A549 (cell line): ENCODE data around the gene SORBS1. TPM values are rescaled to one million over a fixed set of nuclear protein-coding genes. Genes with fewer than 3 reads are reported as not detected.
A peak's percentile ranks its signal among the peaks of the same experiment; 100 is the strongest.
"Not testable (repeated sequence)": the region's sequence is repeated elsewhere in the genome, so short reads cannot be mapped to it uniquely, and the experiment has no call there.

Experiments
- ATAC-seq, 2 experiments: fragments of 200-7000 bp in 1 of 2; fragments of >200 bp in 1 of 2; cut with Nextera tagmentation in 1 of 2; cut with Tn5 transposase in 1 of 2; 3 replicates each; pipeline versions ENCODE4 v1.8.0 to v1.9.1; 2018 to 2020; ENCODE audit warnings: mild to moderate bottlenecking in 1 of 2, moderate library complexity in 1 of 2
- CTCF ChIA-PET: fragments of 300-600 bp; sonication (Branson Sonifier 250); formaldehyde crosslinking; extraction: SDS; loops from one replicate; lab custom pipeline; 2021; ENCODE audit warnings: antibody characterized with exemption, inconsistent platforms; lab: Yijun Ruan, JAX
- POLR2A ChIA-PET: fragments of 350-600 bp; formaldehyde crosslinking; extraction: SDS; loops from one replicate; lab custom pipeline; 2021; ENCODE audit warnings: antibody characterized with exemption, inconsistent platforms; lab: Yijun Ruan, JAX
- DNase-seq, 2 experiments: peaks; one replicate each; pipeline versions ENCODE4 v3.0.0 to v3.0.0-alpha.2; 2011 to 2016; ENCODE audit warnings: low read depth in 1 of 2, low spot score in 1 of 2
- FAIRE-seq: peaks from 2 replicates; lab custom pipeline; 2011; peaks lifted over from hg19 to GRCh38; lab: Jason Lieb, UNC
- H3K27ac ChIP-seq, 2 experiments: fragments of >200 bp; sonication (Bioruptor Twin); formaldehyde crosslinking; 3 replicates each; pipeline ENCODE4 v1.5.1; 2016 to 2017
- H3K4me1 ChIP-seq: fragments of >200 bp; sonication (Bioruptor Twin); formaldehyde crosslinking; 3 replicates; pipeline ENCODE4 v1.6.1; 2016
- H3K4me2 ChIP-seq: fragments of >200 bp; sonication (Bioruptor Twin); formaldehyde crosslinking; 3 replicates; pipeline ENCODE4 v1.6.1; 2016
- H3K4me3 ChIP-seq: fragments of >200 bp; sonication (Bioruptor Twin); formaldehyde crosslinking; 3 replicates; pipeline ENCODE4 v1.5.1; 2016
- H3K9me3 ChIP-seq: fragments of >200 bp; sonication (Bioruptor Twin); formaldehyde crosslinking; 3 replicates; pipeline ENCODE4 v1.6.1; 2016
- BCL3 ChIP-seq: fragments of >200 bp; sonication (Bioruptor Twin); formaldehyde crosslinking; IDR thresholded peaks from 3 replicates; pipeline ENCODE4 v1.6.1; 2016
- CBX8 ChIP-seq: fragments of 200-600 bp; sonication (generic); IDR thresholded peaks from 2 replicates; pipeline ENCODE4 v1.6.1; 2016
- CHD2 ChIP-seq: fragments of 150-350 bp; IDR thresholded peaks from 2 replicates; pipeline ENCODE4 v1.6.1; 2014; ENCODE audit warnings: low read length; ENCODE audit not compliant: partially characterized antibody
- EHMT2 ChIP-seq: fragments of 200-600 bp; sonication (generic); IDR thresholded peaks from 2 replicates; pipeline ENCODE4 v1.6.1; 2016; ENCODE audit warnings: antibody characterized with exemption, low read depth, mild to moderate bottlenecking, moderate library complexity
- ELK1 ChIP-seq: fragments of 150-350 bp; IDR thresholded peaks from 2 replicates; pipeline ENCODE4 v1.6.1; 2014; ENCODE audit warnings: low read depth, mild to moderate bottlenecking, low read length
- ESRRA ChIP-seq: fragments of 150-350 bp; IDR thresholded peaks from 2 replicates; pipeline ENCODE4 v1.6.1; 2014; ENCODE audit warnings: mild to moderate bottlenecking, low read length, borderline replicate concordance
- FOSL2 ChIP-seq, 2 experiments: fragments of 450-650 bp in 1 of 2; fragments of >200 bp in 1 of 2; sonication (Bioruptor Twin) in 1 of 2; formaldehyde crosslinking; IDR thresholded peaks; 2 replicates each; pipeline versions ENCODE4 v1.5.0 to v1.6.1; 2016 to 2020; ENCODE audit warnings: mild to moderate bottlenecking in 1 of 2, moderate library complexity in 1 of 2
- GATA3 ChIP-seq: IDR thresholded peaks from 2 replicates; pipeline ENCODE4 v1.6.1; 2012; ENCODE audit warnings: borderline replicate concordance
- HES2 ChIP-seq: fragments of >200 bp; sonication (Bioruptor Twin); formaldehyde crosslinking; IDR thresholded peaks from 2 replicates; pipeline ENCODE4 v1.6.1; 2016
- HMGXB4 ChIP-seq: fragments of 250-450 bp; sonication (Bioruptor Pico); IDR thresholded peaks from 2 replicates; pipeline ENCODE4 v1.5.0; 2021; ENCODE audit warnings: mild to moderate bottlenecking, moderate library complexity, borderline replicate concordance
- HOXB5 ChIP-seq: fragments of 250-450 bp; sonication (Bioruptor Pico); IDR thresholded peaks from 2 replicates; pipeline ENCODE4 v1.5.0; 2020; ENCODE audit warnings: mild to moderate bottlenecking, moderate library complexity
- JUN ChIP-seq, 2 experiments: fragments of >200 bp; sonication (Bioruptor Twin); formaldehyde crosslinking; IDR thresholded peaks; 2 replicates in 1 of 2; 3 replicates in 1 of 2; pipeline ENCODE4 v1.6.1; 2016 to 2017
- KDM1A ChIP-seq: fragments of 200-600 bp; sonication (generic); IDR thresholded peaks from 2 replicates; pipeline ENCODE4 v1.6.1; 2016; ENCODE audit warnings: low read depth, mild to moderate bottlenecking
- MAZ ChIP-seq: fragments of 150-350 bp; IDR thresholded peaks from 2 replicates; pipeline ENCODE4 v1.6.1; 2014; ENCODE audit warnings: antibody characterized with exemption, low read depth, low read length, borderline replicate concordance
- NFE2L2 ChIP-seq: fragments of 150-350 bp; conservative IDR thresholded peaks from 2 replicates; pipeline ENCODE4 v1.6.1; 2014; ENCODE audit warnings: low read length
- NPAS2 ChIP-seq: fragments of 250-450 bp; sonication (Bioruptor Pico); IDR thresholded peaks from 2 replicates; pipeline ENCODE4 v1.8.0; 2022; ENCODE audit warnings: mild to moderate bottlenecking, moderate library complexity, borderline replicate concordance
- NR3C1 ChIP-seq: fragments of >200 bp; sonication (Bioruptor Twin); formaldehyde crosslinking; IDR thresholded peaks from 3 replicates; pipeline ENCODE4 v1.6.1; 2017
- PHF8 ChIP-seq: fragments of 200-600 bp; sonication (generic); IDR thresholded peaks from 2 replicates; pipeline ENCODE4 v1.6.1; 2016; ENCODE audit warnings: low read depth, mild to moderate bottlenecking, antibody characterized with exemption, moderate library complexity, borderline replicate concordance
- POLR2AphosphoS2 ChIP-seq: conservative IDR thresholded peaks from 2 replicates; pipeline ENCODE4 v1.6.1; 2012; ENCODE audit warnings: low read length, improper control_type of control experiment, inconsistent platforms
- RARB ChIP-seq: fragments of 250-450 bp; sonication (Bioruptor Pico); IDR thresholded peaks from 2 replicates; pipeline ENCODE4 v1.8.0; 2021; ENCODE audit warnings: mild to moderate bottlenecking, moderate library complexity
- RFX5 ChIP-seq: fragments of 450-650 bp; IDR thresholded peaks from 2 replicates; pipeline ENCODE4 v1.7.1; 2014; ENCODE audit warnings: antibody characterized with exemption, mild to moderate bottlenecking, moderate library complexity
- SMC3 ChIP-seq: fragments of >200 bp; sonication (Bioruptor Twin); formaldehyde crosslinking; IDR thresholded peaks from 3 replicates; pipeline ENCODE4 v1.6.1; 2018; ENCODE audit warnings: inconsistent platforms
- SREBF2 ChIP-seq: fragments of 450-650 bp; IDR thresholded peaks from 2 replicates; pipeline ENCODE4 v1.6.1; 2014; ENCODE audit warnings: mild to moderate bottlenecking, moderate library complexity
- ZFP36 ChIP-seq: fragments of 450-650 bp; IDR thresholded peaks from 2 replicates; pipeline ENCODE4 v1.6.1; 2014; ENCODE audit warnings: borderline replicate concordance; ENCODE audit not compliant: partially characterized antibody
- WGBS: methylation state at CpG from one replicate; pipeline ENCODE4 v1.1.6; 2017; ENCODE audit errors: missing lambda C conversion rate; 5-methylcytosine and 5-hydroxymethylcytosine counted together
- polyA plus RNA-seq, 4 experiments: library from polyadenylated mRNA; depleted of rRNA in 3 of 4; stranded (reverse); fragments of >200 nt; fragmentation: RNase III in 1 of 4; extraction: RNeasy Plus Mini Kit Qiagen cat#74134 plus additional on column Dnase treatment in 1 of 4; gene quantifications; 2 replicates in 3 of 4; 3 replicates in 1 of 4; pipeline ENCODE4 v1.2.3, GENCODE V29; 2011 to 2017
- TF ChIP-seq, protein P1 (sequence below): IDR thresholded peaks from 2 replicates; pipeline ENCODE4 v1.6.1; 2012; ENCODE audit warnings: low read depth, borderline replicate concordance

SORBS1 gene
- polyA plus RNA-seq, 2 of the 4 experiments (the other 2 are of a cell fraction): 0.39 to 0.80 TPM

GRCh38 chr10:95469676-95470075, 91.5 kb downstream of the SORBS1 start:
- no peak for TF ChIP-seq KDM1A
- TF ChIP-seq, protein P1, sequence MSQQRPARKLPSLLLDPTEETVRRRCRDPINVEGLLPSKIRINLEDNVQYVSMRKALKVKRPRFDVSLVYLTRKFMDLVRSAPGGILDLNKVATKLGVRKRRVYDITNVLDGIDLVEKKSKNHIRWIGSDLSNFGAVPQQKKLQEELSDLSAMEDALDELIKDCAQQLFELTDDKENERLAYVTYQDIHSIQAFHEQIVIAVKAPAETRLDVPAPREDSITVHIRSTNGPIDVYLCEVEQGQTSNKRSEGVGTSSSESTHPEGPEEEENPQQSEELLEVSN: no peak
- no peak for TF ChIP-seq NFE2L2
- no peak for TF ChIP-seq NR3C1
- no peak for TF ChIP-seq RARB (CRISPR knock-in tag)
- TF ChIP-seq POLR2AphosphoS2: no peak
- no peak for TF ChIP-seq MAZ
- no peak for TF ChIP-seq SMC3
- TF ChIP-seq NPAS2 (CRISPR knock-in tag): no peak
- no peak for TF ChIP-seq CBX8
- TF ChIP-seq FOSL2 (IDR thresholded peaks at IDR 0.05): no peak
- TF ChIP-seq FOSL2 (CRISPR knock-in tag; IDR thresholded peaks at IDR 0.05): no peak
- TF ChIP-seq HES2: no peak
- TF ChIP-seq EHMT2: no peak
- H3K4me3 ChIP-seq: no peak overlapping the region
- no peak overlapping the region for H3K4me2 ChIP-seq
- no peak for FAIRE-seq
- H3K4me1 ChIP-seq: no peaks in the 10 kb centered on the region
- ChIA-PET CTCF (interaction anchor here (1.0 to 1.8 kb wide), 4 partner anchors 9 to 95 kb away, joined by 3 to 4 read pairs (median 3); no protein-coding TSS in a partner anchor), POLR2A (no interaction called here)
- no peaks in the 10 kb centered on the region for H3K9me3 ChIP-seq
- no peak overlapping the region for H3K27ac ChIP-seq
- WGBS: 54% methylated on average over 5 of the region's 5 CpGs
- no peak for DNase-seq
- ATAC-seq: no peak

DNA sequence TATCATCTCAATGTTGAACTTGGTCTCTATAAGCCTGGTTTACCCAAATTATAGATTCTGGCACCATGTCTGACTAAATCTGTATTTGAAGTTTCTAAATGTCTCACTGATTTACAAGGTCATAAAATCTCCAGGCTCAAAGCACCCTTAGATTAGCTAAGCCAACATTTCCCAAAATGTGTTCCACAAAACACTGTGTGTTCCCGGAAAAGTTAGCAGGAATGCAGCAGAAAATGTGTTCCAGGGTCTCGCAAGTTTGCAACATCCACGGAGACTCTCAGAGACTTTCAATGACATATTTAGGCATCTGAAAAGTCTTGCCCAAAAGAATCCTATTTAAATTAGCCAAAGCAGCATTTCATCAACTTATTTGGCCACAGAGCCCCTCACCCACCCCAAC, 91.9 kb downstream of the SORBS1 start:
- no peak for DNase-seq
- POLR2A ChIA-PET: no interaction called here
- no peak overlapping the region for H3K4me2 ChIP-seq
- no peak for FAIRE-seq
- no peaks in the 10 kb centered on the region for H3K4me1 ChIP-seq
- no peak overlapping the region for H3K4me3 ChIP-seq
- TF ChIP-seq SMC3 (no peak), ESRRA (no peak)
- no peak overlapping the region for H3K27ac ChIP-seq
- ATAC-seq: no peak
- no peaks in the 10 kb centered on the region for H3K9me3 ChIP-seq
- WGBS: 89% methylated on average over 3 of the region's 3 CpGs
- CTCF ChIA-PET: interaction anchor here (1.0 to 1.8 kb wide), 4 partner anchors 9 to 95 kb away, joined by 3 to 4 read pairs (median 3); no protein-coding TSS in a partner anchor

- H3K9me3 ChIP-seq, DNase-seq, H3K4me2 ChIP-seq, ATAC-seq, H3K27ac ChIP-seq, POLR2A ChIA-PET, H3K4me3 ChIP-seq, H3K4me1 ChIP-seq, FAIRE-seq: not testable (repeated sequence)
- CTCF ChIA-PET: interaction anchor here (1.1 kb wide), 1 partner anchor 10 kb away, joined by 3 read pairs; no protein-coding TSS in a partner anchor
- 96% methylated on average over 5 of the region's 5 CpGs for WGBS
Observed at GRCh38 chr10:95467642-95468041, 93.5 kb downstream of the SORBS1 start.

DNA sequence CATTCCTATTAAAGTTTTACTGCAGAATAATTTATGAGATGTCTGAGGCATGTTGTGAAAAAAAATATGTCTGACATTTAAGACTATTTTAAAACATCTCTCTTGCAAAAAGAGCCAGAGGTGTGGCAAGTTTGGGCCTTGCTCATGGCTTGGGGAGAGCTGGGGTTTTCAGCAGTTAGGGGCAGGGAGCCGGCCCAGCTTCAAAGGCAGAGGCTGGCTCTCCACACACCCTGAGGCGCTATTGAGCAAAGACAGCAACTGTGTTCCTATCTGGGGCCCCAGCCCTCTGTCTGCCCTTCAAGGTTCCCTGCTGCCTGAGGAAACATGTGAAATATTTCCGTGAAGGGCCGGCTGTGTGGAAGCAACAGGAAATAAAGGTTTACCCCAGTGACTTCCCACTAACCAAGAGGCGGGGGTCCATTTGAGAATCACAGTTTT, 94.0 kb downstream of the SORBS1 start:
- H3K9me3 ChIP-seq: no peaks in the 10 kb centered on the region
- ATAC-seq (peak in 1 of 2 experiments; percentile 47; a peak in 2 of 6 replicates), DNase-seq (no peak), FAIRE-seq (no peak)
- H3K27ac ChIP-seq: no peak overlapping the region
- CTCF ChIA-PET: interaction anchor here (1.1 kb wide), 1 partner anchor 11 kb away, joined by 3 read pairs; no protein-coding TSS in a partner anchor
- 51% methylated on average over 5 of the region's 5 CpGs for WGBS
- H3K4me1 ChIP-seq: no peaks in the 10 kb centered on the region
- H3K4me2 ChIP-seq: no peak overlapping the region
- H3K4me3 ChIP-seq: no peak overlapping the region
- POLR2A ChIA-PET: no interaction called here
- TF ChIP-seq GATA3 (no peak), KDM1A (no peak), JUN (IDR thresholded peaks at IDR 0.05) (no peak), RFX5 (no peak), ELK1 (no peak), ZFP36 (no peak), PHF8 (no peak), HMGXB4 (no peak), ESRRA (no peak), HOXB5 (CRISPR knock-in tag) (no peak), BCL3 (no peak), NPAS2 (CRISPR knock-in tag) (no peak), SREBF2 (no peak), CHD2 (no peak)
